ENCODE measurements around the gene RNF167. TPM values are rescaled to one million over a fixed set of nuclear protein-coding genes. Genes with fewer than 3 reads are reported as not detected.

The RNF167 gene
- total and polyA plus RNA-seq, 2 of the 8 experiments (the other 6 are each of a cell fraction or from before 2014, with no cell fraction given) = 140 to 281 TPM

GRCh38 chr17:4940555-4941318 lies 669 bp downstream of the RNF167 start (continued):
- TF ChIP-seq CHD7 (IDR thresholded peaks at IDR 0.05; ENCODE audit: insufficient replicate concordance, low read length) = no peak
- no peak for TF ChIP-seq HDAC6 (IDR thresholded peaks at IDR 0.05; ENCODE audit: low read depth, low read length)
- TF ChIP-seq PHF8 (conservative IDR thresholded peaks at IDR 0.05; ENCODE audit: low read depth, low read length) = no peak; the same call in 1 of the 2 replicates
- TF ChIP-seq HDAC2 (IDR thresholded peaks at IDR 0.05; ENCODE audit: borderline replicate concordance in 1 of 2, low read depth in 2 of 2, low read length in 2 of 2) = 0 out of 4 replicates have a peak, but pooled peaks of 1 of the 2 experiments have one; percentile 2
- TF ChIP-seq POLR2AphosphoS5 (IDR thresholded peaks at IDR 0.05; ENCODE audit: low read depth, low read length) = no peak
- no peak for TF ChIP-seq SIX5 (IDR thresholded peaks at IDR 0.05; ENCODE audit: low read depth, low read length)
- no peak for TF ChIP-seq ASH2L (IDR thresholded peaks at IDR 0.05; ENCODE audit: low read length)
- no peak for TF ChIP-seq CHD2 (IDR thresholded peaks at IDR 0.05; ENCODE audit: low read length)
- peak; percentile 77 for TF ChIP-seq SAP30 (IDR thresholded peaks at IDR 0.05; ENCODE audit: insufficient read depth, insufficient replicate concordance, low read length)
- no peak for TF ChIP-seq CEBPB (IDR thresholded peaks at IDR 0.05; ENCODE audit: low read depth, low read length)
